ENCODE data around the gene MCFD2.
"Not testable (repeated sequence)": the region's sequence is repeated elsewhere in the genome, so short reads cannot be mapped to it uniquely, and the experiment has no call there.

DNA sequence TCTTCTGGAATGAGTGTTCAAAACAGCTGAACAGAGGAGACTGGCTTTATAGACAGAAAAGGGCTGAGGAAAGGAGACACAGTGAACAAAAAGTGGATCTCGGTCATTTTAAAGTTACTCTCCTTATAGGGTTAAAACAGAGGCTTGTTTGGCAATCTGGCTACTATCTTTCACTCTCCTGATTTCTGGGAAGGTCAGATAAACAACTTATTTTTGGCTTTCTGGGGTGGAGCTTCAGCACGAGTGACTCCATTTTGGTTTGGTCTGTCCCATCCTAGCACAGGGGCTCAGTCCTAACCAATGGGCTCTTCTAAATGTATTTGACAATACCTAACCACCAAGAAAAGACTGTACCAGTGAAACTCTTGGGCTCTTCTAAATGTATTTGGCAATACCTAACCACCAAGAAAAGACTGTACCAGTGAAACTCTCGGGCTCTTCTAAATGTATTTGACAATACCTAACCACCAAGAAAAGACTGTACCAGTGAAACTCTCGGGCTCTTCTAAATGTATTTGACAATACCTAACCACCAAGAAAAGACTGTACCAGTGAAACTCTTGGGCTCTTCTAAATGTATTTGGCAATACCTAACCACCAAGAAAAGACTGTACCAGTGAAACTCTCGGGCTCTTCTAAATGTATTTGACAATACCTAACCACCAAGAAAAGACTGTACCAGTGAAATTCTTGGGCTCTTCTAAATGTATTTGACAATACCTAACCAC, 39.5 kb downstream of the MCFD2 start:
- TF ChIP-seq, protein P1, sequence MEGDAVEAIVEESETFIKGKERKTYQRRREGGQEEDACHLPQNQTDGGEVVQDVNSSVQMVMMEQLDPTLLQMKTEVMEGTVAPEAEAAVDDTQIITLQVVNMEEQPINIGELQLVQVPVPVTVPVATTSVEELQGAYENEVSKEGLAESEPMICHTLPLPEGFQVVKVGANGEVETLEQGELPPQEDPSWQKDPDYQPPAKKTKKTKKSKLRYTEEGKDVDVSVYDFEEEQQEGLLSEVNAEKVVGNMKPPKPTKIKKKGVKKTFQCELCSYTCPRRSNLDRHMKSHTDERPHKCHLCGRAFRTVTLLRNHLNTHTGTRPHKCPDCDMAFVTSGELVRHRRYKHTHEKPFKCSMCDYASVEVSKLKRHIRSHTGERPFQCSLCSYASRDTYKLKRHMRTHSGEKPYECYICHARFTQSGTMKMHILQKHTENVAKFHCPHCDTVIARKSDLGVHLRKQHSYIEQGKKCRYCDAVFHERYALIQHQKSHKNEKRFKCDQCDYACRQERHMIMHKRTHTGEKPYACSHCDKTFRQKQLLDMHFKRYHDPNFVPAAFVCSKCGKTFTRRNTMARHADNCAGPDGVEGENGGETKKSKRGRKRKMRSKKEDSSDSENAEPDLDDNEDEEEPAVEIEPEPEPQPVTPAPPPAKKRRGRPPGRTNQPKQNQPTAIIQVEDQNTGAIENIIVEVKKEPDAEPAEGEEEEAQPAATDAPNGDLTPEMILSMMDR (IDR thresholded peaks at IDR 0.05; ENCODE audit: low read depth, low read length), result not testable (repeated sequence)
- not testable (repeated sequence) for TF ChIP-seq POLR2A (IDR thresholded peaks at IDR 0.05; ENCODE audit: extremely low read depth, insufficient read length); MYC (IDR thresholded peaks at IDR 0.05; ENCODE audit: low read depth, low read length)

All from NB4 (cell line).